Transverse colon (tissue), 4 donors: ENCODE data around the gene RET. TPM values are rescaled to one million over a fixed set of nuclear protein-coding genes. Genes with fewer than 3 reads are reported as not detected.

Source experiments
- DNase-seq: peaks from one replicate; pipeline ENCODE4 v3.0.0-alpha.2; 2019
- H3K27ac ChIP-seq, 4 donors: fragments of 200-600 bp; sonication (generic); 2 replicates each; pipeline ENCODE4 v1.5.1; 2016 to 2018; ENCODE audit warnings: inconsistent platforms in 4 of 4
- H3K27me3 ChIP-seq: fragments of 200-600 bp; sonication (generic); 2 replicates; pipeline ENCODE4 v1.5.1; 2017; ENCODE audit warnings: inconsistent platforms
- H3K36me3 ChIP-seq, 4 donors: fragments of 200-600 bp; sonication (generic); 2 replicates each; pipeline ENCODE4 v1.5.1; 2017 to 2019; ENCODE audit warnings: inconsistent platforms in 4 of 4
- H3K4me1 ChIP-seq, 4 donors: fragments of 200-600 bp; sonication (generic); 2 replicates each; pipeline ENCODE4 v1.5.1; 2017 to 2020; ENCODE audit warnings: inconsistent platforms in 4 of 4
- H3K4me3 ChIP-seq, 4 donors: fragments of 200-600 bp; sonication (generic); 1 replicate in 1 of 4; 2 replicates in 3 of 4; pipeline versions ENCODE4 v1.5.1 to v1.6.1; 2017 to 2019; ENCODE audit warnings: inconsistent platforms in 4 of 4
- H3K9me3 ChIP-seq, 2 donors: fragments of 200-600 bp; sonication (generic); 2 replicates each; pipeline ENCODE4 v1.5.1; 2017 to 2019; ENCODE audit warnings: inconsistent platforms in 2 of 2
- EP300 ChIP-seq: sonication (generic); formaldehyde crosslinking; IDR thresholded peaks from one replicate; pipeline ENCODE4 v1.6.1; 2017; ENCODE audit warnings: antibody characterized with exemption, low read depth
- POLR2A ChIP-seq: fragments of 450-650 bp; IDR thresholded peaks from one replicate; pipeline ENCODE4 v1.6.1; 2016; ENCODE audit warnings: antibody characterized with exemption, mild to moderate bottlenecking, moderate library complexity
- POLR2AphosphoS5 ChIP-seq, 3 donors: sonication (generic); formaldehyde crosslinking; IDR thresholded peaks; one replicate each; pipeline ENCODE4 v1.6.1; 2016; ENCODE audit warnings: antibody characterized with exemption in 3 of 3
- WGBS, 2 donors: methylation state at CpG; one replicate each; pipeline ENCODE4 v1.1.5; 2018; ENCODE audit warnings: low coverage in 1 of 2; 5-methylcytosine and 5-hydroxymethylcytosine counted together
- in situ Hi-C, 4 donors: fragments of 200-750 bp; cut with MboI; loops; one replicate each; pipeline versions ENCODE4 v1.15.0 to v1.15.1; 2017; ENCODE audit warnings: low sequenced_read_pairs in 3 of 4, low pct_ligation_motif_present in 1 of 4, low pct_unique_long_range_greater_than_20kb in 1 of 4
- intact Hi-C: fragments of 100-400 bp; cut with DNase I; formaldehyde crosslinking; loops from one replicate; pipeline ENCODE4 v1.15.1; 2023; ENCODE audit warnings: low total_unique reads
- total RNA-seq, 4 donors: library from RNA; depleted of rRNA; stranded (reverse); fragments of >200 nt; gene quantifications; one replicate each; pipeline ENCODE4 v1.1.0, GENCODE V29; 2016
- TF ChIP-seq, protein P1 (sequence below), 5 experiments: fragments of 200-600 bp in 3 of 5; fragments of 450-650 bp in 2 of 5; sonication (generic) in 3 of 5; IDR thresholded peaks; 1 replicate in 2 of 5; 2 replicates in 3 of 5; pipeline ENCODE4 v1.5.1; 2016 to 2017; ENCODE audit warnings: antibody characterized with exemption in 5 of 5, inconsistent platforms in 3 of 5, mild to moderate bottlenecking in 2 of 5, moderate library complexity in 1 of 5

The RET gene
- total RNA-seq, 4 donors from 2014 or later: 0.37 to 5.6 (median 1.4) TPM

GRCh38 chr10:43162604-43163003, 85.7 kb downstream of the RET start:
- Histone ChIP-seq H3K36me3 (no peaks in the 10 kb centered on the region), H3K9me3 (no peaks in the 10 kb centered on the region), H3K4me3 (no peak overlapping the region), H3K4me1 (peaks cover 0 to 22% (median 0%) of the 10 kb centered on the region in 4 donors), H3K27me3 (no peaks in the 10 kb centered on the region), H3K27ac (no peak overlapping the region)
- 90 to 100% methylated on average over 1 of the region's 1 CpG for WGBS, 2 donors
- TF ChIP-seq EP300 (no peak), POLR2A (no peak), POLR2AphosphoS5 (IDR thresholded peaks at IDR 0.05) (no peak)
- TF ChIP-seq, protein P1, sequence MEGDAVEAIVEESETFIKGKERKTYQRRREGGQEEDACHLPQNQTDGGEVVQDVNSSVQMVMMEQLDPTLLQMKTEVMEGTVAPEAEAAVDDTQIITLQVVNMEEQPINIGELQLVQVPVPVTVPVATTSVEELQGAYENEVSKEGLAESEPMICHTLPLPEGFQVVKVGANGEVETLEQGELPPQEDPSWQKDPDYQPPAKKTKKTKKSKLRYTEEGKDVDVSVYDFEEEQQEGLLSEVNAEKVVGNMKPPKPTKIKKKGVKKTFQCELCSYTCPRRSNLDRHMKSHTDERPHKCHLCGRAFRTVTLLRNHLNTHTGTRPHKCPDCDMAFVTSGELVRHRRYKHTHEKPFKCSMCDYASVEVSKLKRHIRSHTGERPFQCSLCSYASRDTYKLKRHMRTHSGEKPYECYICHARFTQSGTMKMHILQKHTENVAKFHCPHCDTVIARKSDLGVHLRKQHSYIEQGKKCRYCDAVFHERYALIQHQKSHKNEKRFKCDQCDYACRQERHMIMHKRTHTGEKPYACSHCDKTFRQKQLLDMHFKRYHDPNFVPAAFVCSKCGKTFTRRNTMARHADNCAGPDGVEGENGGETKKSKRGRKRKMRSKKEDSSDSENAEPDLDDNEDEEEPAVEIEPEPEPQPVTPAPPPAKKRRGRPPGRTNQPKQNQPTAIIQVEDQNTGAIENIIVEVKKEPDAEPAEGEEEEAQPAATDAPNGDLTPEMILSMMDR (IDR thresholded peaks at IDR 0.05): no peak
- DNase-seq: no peak
- in situ Hi-C loops (no loop called here), intact Hi-C loops (no loop called here)

- 49% methylated on average over 6 of the region's 6 CpGs for WGBS, 2 donors
- DNase-seq: no peak
Observed at GRCh38 chr10:43166207-43166879, 89.5 kb downstream of the RET start.

DNA sequence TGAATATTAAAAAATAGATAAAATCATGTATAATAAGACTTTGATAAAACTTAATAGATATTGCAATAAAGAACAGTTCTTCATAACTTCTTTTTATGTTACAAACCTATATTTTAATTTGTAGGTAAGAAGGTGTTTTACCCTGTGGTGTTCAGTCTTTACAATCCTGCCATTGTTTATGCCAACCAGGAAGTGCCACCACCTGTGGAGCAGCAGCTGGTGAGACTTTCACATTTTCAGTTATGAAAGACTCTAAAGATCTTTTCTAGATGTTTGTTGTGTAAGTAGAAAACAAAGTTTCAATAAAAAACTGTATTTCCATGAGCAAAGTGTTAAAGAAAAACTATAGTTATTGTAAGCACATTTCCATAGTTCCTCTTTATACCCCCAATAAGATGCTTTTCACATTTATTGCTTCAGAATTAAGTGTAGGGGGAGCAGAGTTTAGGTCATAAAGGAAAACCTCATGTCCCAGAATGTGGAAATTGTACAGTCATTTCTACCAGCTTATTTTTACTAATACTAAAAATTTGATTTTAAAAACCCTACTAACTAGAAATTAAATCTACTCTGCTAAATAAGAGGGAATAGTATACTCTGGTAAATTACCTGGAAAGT, 90.1 kb downstream of the RET start:
- H3K9me3 ChIP-seq: no peaks in the 10 kb centered on the region
- in situ Hi-C loops: no loop called here
- no peak for TF ChIP-seq EP300
- H3K4me3 ChIP-seq: no peak overlapping the region
- no peaks in the 10 kb centered on the region for H3K36me3 ChIP-seq
- intact Hi-C loops: no loop called here
- H3K4me1 ChIP-seq: peaks cover 0 to 7% (median 0%) of the 10 kb centered on the region in 4 donors
- no peaks in the 10 kb centered on the region for H3K27me3 ChIP-seq
- H3K27ac ChIP-seq: peak overlapping the region in 1 of 4 donors; percentile 13
- DNase-seq: no peak

More at GRCh38 chr10:43166207-43166879, 89.5 kb downstream of the RET start:
- no peaks in the 10 kb centered on the region for H3K9me3 ChIP-seq
- H3K27ac ChIP-seq: peak overlapping the region in 1 of 4 donors; percentile 13
- peaks cover 0 to 7% (median 0%) of the 10 kb centered on the region in 4 donors for H3K4me1 ChIP-seq
- TF ChIP-seq, protein P1 (IDR thresholded peaks at IDR 0.05): no peak
- TF ChIP-seq POLR2AphosphoS5 (IDR thresholded peaks at IDR 0.05): no peak
- intact Hi-C loops (no loop called here), in situ Hi-C loops (no loop called here)
- no peak overlapping the region for H3K4me3 ChIP-seq
- H3K27me3 ChIP-seq: no peaks in the 10 kb centered on the region
- H3K36me3 ChIP-seq: no peaks in the 10 kb centered on the region

GRCh38 chr10:43167498-43167889, 90.6 kb downstream of the RET start:
- in situ Hi-C loops: no loop called here
- no peak for TF ChIP-seq EP300
- no peak for TF ChIP-seq POLR2A
- TF ChIP-seq POLR2AphosphoS5 (IDR thresholded peaks at IDR 0.05): no peak
- TF ChIP-seq, protein P1 (IDR thresholded peaks at IDR 0.05): no peak

DNA sequence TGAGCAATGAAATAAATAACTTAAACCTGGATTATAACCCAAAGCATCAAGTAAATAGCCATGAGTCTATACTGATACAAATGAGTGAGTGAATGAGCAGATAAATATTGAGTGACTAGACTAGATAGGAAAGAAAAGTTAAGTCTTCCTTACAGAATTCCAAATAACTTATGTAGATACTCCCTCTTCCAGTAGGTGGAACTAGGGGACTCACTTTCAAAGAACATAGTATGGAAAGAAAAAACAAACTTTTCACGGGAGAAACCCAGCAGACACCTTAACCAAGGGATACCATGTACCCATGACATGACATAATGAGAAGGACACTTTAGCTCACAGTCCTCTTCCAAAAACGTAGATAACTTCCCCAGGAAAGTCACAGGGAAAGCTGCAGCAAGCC, 93.6 kb downstream of the RET start:
- TF ChIP-seq, protein P1 (IDR thresholded peaks at IDR 0.05): peak in 1 of 5 experiments; percentile 13
- no peak for TF ChIP-seq POLR2A
- no peaks in the 10 kb centered on the region for H3K36me3 ChIP-seq
- H3K27me3 ChIP-seq: no peaks in the 10 kb centered on the region
- in situ Hi-C loops (no loop called here), intact Hi-C loops (no loop called here)
- H3K27ac ChIP-seq: no peak overlapping the region
- H3K9me3 ChIP-seq: no peaks in the 10 kb centered on the region
- DNase-seq: no peak
- peaks cover 0 to 7% (median 0%) of the 10 kb centered on the region in 4 donors for H3K4me1 ChIP-seq
- 57 to 73% methylated on average over 1 to 2 of the region's 2 CpGs for WGBS, 2 donors
- H3K4me3 ChIP-seq: no peak overlapping the region

More at GRCh38 chr10:43167498-43167889, 90.6 kb downstream of the RET start:
- DNase-seq: no peak
- peaks cover 0 to 7% (median 0%) of the 10 kb centered on the region in 4 donors for H3K4me1 ChIP-seq
- 97 to 100% methylated on average over 2 of the region's 2 CpGs for WGBS, 2 donors
- no peaks in the 10 kb centered on the region for H3K36me3 ChIP-seq
- no peak overlapping the region for H3K27ac ChIP-seq
- no peaks in the 10 kb centered on the region for H3K9me3 ChIP-seq
- intact Hi-C loops: no loop called here
- H3K27me3 ChIP-seq: no peaks in the 10 kb centered on the region
- no peak overlapping the region for H3K4me3 ChIP-seq
